Measurements from ENCODE around the gene GASK1A. TPM values are rescaled to one million over a fixed set of nuclear protein-coding genes. Genes with fewer than 3 reads are reported as not detected.

Gene GASK1A
- total RNA-seq, 2 donors from 2014 or later: not detected

DNA sequence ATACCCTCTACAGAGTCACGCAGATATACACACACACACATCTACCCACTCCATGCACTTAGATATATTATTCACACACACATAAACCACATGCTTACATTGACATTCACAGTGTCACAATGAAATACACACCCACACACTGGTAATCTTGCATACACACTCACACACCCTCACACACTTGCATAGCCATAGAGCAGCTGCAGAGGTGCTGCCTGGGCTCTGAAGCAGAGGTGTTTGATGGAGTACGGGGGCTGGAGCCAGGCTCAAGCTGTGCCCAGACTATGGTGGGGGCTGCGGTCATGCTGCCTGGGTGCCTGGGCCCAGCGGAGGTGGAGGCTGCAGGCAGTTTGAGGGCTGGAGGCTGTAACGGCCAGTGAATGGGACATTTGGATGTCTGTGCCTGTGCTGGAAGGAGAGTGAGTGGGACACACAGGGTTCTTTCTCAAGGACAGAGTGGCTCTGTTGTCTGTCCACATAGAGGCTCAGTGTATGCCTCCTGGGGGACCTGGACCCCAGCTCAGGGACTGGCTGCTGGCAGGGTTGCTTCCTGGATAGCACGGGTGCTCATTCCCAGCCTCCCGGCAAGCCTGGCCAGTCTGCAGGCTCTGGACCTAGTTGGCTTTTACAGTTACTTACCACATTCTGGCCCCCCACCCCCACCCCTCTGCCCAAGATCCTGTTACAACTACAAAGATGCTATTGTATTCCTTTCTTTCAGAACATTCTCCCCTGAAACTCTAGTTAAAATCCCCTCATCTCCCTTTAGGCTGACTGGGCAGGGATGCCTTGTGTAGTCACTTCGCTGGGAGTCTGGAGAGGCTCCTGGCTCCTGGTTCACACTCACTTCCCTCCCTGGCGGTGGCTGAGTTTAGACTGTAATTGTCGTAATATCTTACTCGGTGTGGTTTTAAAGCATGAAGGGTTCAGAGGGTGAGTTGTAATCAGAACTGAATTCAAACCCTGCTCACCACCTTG is 12.5 kb downstream of the GASK1A start:
- no peak for DNase-seq
- H3K9me3 ChIP-seq (ENCODE audit: control insufficient read depth, low read length, poor library complexity, severe bottlenecking): no peaks in the 10 kb centered on the region
- Mint-ChIP-seq H3K27ac (no peak overlapping the region), H3K36me3 (ENCODE audit: low read depth) (peaks cover 3% of the 10 kb centered on the region), H3K4me1 (peaks cover 4% of the 10 kb centered on the region), H3K4me3 (no peak overlapping the region), H3K27me3 (peaks cover 22% of the 10 kb centered on the region)
- ATAC-seq: no peak

DNA sequence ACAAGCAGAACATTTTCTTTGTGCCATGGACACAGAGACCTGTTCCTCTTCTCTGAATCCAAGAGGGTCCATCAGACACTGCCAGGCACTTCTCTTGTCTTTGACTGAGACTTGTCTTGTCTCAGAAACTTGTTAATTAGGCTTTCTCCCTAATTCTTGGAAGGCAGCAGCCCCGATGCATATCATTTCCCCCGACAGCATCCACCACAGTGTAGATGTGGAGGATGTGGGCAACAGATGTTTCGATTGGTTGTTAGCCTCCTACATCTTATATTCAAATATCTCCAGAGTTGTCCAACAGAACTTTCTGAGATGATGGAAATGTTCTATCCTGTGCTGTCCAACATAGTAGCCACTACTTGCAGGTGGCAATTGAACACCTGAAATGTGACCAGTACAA is 15.5 kb downstream of the GASK1A start:
- no peak for ATAC-seq
- Mint-ChIP-seq H3K36me3 (ENCODE audit: low read depth) (peaks cover 2% of the 10 kb centered on the region), H3K4me1 (peaks cover 4% of the 10 kb centered on the region), H3K27ac (no peak overlapping the region), H3K4me3 (no peak overlapping the region), H3K27me3 (peaks cover 17% of the 10 kb centered on the region)
- H3K9me3 ChIP-seq (ENCODE audit: control insufficient read depth, low read length, poor library complexity, severe bottlenecking): no peaks in the 10 kb centered on the region
- no peak for DNase-seq

DNA sequence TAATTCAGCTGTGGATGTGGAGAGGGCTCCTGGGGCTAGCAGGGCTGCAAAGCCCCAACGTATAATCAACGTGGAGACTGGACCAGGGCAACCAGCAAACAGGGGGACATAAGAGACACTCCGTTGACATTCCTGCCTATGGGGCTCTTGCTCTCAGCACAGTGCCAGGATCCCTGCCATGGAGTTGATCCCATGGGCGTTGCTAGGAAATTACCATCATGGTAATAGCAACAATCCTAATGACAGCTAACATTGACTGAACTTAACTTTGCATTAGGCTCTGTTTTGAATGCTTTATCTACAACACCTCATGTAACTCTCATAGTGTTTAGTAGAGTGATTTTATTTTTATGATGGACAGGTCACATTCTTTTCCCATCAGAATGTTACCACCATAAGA is 16.9 kb downstream of the GASK1A start:
- H3K36me3 Mint-ChIP-seq (ENCODE audit: low read depth): peaks cover 2% of the 10 kb centered on the region
- no peak overlapping the region for H3K4me3 Mint-ChIP-seq
- H3K4me1 Mint-ChIP-seq: peaks cover 4% of the 10 kb centered on the region
- H3K27me3 Mint-ChIP-seq: peaks cover 27% of the 10 kb centered on the region
- no peak overlapping the region for H3K27ac Mint-ChIP-seq
- ATAC-seq: no peak
- no peaks in the 10 kb centered on the region for H3K9me3 ChIP-seq (ENCODE audit: control insufficient read depth, low read length, poor library complexity, severe bottlenecking)
- DNase-seq: no peak

DNA sequence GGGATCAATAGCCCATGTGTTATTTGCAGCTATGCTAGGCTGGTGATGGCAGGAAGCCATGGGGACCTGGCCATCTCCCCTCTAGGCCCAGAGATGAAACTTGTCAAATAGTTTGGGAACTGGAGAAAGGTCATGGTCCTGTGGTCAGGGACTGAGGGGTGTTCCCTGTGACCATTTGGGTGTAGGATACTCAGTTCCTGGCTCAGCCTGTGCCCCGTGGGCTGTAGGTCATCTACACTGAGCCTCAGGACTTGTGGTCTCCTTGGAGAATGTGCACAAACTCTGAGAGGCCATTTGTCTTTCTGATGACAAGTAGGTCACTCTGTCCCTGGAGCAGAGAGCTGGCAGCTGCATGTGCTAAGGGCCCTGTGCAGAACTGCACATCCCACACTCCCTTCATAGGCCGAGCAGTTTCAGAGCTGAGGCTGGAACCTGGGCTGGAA is 17.5 kb downstream of the GASK1A start:
- Mint-ChIP-seq H3K27me3 (peaks cover 23% of the 10 kb centered on the region), H3K27ac (no peak overlapping the region)

DNA sequence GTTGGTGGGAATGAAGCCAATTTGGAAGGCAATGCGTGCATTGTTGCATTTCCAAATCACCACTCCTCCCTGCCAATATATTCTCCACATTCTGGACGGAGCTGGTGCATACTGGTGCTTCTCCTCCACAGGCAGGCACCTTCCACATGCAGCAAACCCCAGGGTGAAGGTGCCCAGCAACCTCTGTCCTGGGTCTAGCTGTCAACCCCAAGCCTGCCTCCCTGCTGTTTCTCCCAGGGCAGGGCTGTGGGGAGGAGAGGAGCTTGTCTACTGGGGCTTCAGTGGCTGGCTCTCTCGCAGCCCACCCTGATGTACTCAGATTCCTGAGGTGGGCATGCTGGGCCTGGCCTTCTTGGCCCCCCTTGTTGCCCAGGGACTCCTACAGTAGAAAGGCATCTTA is 20.1 kb downstream of the GASK1A start:
- no peaks in the 10 kb centered on the region for H3K9me3 ChIP-seq (ENCODE audit: control insufficient read depth, low read length, poor library complexity, severe bottlenecking)
- no peak overlapping the region for H3K4me3 Mint-ChIP-seq
- peaks cover 23% of the 10 kb centered on the region for H3K27me3 Mint-ChIP-seq
- ATAC-seq (no peak), DNase-seq (no peak)
- peaks cover 2% of the 10 kb centered on the region for H3K4me1 Mint-ChIP-seq
- H3K27ac Mint-ChIP-seq: no peak overlapping the region
- no peaks in the 10 kb centered on the region for H3K36me3 Mint-ChIP-seq (ENCODE audit: low read depth)

More for the DNA sequence above, 17.5 kb downstream of the GASK1A start:
- ATAC-seq (no peak), DNase-seq (no peak)
- no peaks in the 10 kb centered on the region for H3K9me3 ChIP-seq (ENCODE audit: control insufficient read depth, low read length, poor library complexity, severe bottlenecking)
- H3K36me3 Mint-ChIP-seq (ENCODE audit: low read depth): peaks cover 2% of the 10 kb centered on the region
- H3K4me1 Mint-ChIP-seq: peaks cover 2% of the 10 kb centered on the region
- no peak overlapping the region for H3K4me3 Mint-ChIP-seq

DNA sequence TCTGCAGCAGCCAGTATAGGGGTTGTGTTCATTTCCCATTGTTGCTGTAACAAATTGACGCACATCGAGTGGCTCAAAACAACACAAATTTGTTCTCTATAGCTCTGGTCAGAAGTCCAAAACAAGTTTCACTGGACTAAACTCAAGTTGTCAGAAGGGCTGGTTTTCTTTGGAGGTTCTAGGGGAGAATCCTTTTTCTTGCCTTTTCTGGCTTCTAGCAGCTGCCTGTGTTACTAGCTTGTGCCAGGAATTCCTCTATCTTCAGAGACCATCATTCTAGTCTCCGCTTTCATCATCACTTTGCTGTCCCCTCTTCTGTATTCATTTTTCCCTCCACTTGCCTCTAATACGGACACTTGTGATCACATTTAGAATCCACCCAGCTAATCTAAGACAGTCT is 20.5 kb downstream of the GASK1A start:
- Mint-ChIP-seq H3K27me3 (peaks cover 23% of the 10 kb centered on the region), H3K4me3 (no peak overlapping the region), H3K27ac (no peak overlapping the region), H3K36me3 (ENCODE audit: low read depth) (no peaks in the 10 kb centered on the region), H3K4me1 (peaks cover 2% of the 10 kb centered on the region)
- ATAC-seq: no peak
- H3K9me3 ChIP-seq (ENCODE audit: control insufficient read depth, low read length, poor library complexity, severe bottlenecking): no peaks in the 10 kb centered on the region
- no peak for DNase-seq

DNA sequence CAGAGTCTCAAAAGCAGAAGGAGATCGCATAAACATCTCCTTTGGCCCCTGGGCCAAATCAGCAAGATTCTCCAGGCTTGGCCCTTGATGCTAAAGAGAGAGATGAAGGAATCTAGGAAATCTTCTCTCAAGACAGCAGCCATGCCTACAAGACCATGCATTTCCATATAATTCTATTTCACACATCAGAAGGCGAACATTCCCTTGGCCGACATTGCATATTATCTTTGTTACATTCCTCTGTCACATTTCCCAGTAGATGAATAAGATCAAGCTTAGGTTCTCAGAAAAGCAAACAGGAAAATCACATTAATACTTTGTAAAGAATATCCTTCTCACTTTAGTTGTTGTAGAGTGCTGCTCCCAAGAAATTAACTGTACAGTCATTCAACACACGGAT is 21.3 kb downstream of the GASK1A start:
- H3K4me1 Mint-ChIP-seq: peaks cover 2% of the 10 kb centered on the region
- peaks cover 23% of the 10 kb centered on the region for H3K27me3 Mint-ChIP-seq
- H3K27ac Mint-ChIP-seq: no peak overlapping the region
- DNase-seq (no peak), ATAC-seq (no peak)
- no peaks in the 10 kb centered on the region for H3K36me3 Mint-ChIP-seq (ENCODE audit: low read depth)
- no peak overlapping the region for H3K4me3 Mint-ChIP-seq
- H3K9me3 ChIP-seq (ENCODE audit: control insufficient read depth, low read length, poor library complexity, severe bottlenecking): no peaks in the 10 kb centered on the region

DNA sequence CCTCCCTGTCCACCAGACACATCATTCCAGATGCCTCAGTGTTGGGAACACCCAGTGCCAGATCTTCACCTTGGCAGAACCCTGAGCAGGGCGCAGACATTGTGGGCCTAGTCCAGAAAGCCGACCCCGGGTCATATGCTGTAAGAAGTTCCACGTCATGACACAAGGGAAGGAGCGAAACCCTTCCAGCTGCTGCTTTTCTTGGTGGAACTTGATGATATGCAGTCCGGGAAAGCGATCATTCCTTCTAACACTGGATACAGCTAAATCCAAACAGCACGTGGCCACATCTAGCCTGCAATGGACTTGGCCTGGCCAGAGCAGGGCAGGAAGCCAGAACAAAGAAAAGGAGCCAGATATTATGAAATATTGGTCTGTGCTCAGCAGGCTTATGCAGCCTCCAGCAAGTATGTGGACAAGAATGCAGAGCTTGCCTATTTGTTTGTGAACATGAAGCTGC is 22.0 kb downstream of the GASK1A start:
- DNase-seq: no peak
- no peak overlapping the region for H3K27ac Mint-ChIP-seq
- no peaks in the 10 kb centered on the region for H3K9me3 ChIP-seq (ENCODE audit: control insufficient read depth, low read length, poor library complexity, severe bottlenecking)
- peaks cover 5% of the 10 kb centered on the region for H3K4me1 Mint-ChIP-seq
- peaks cover 23% of the 10 kb centered on the region for H3K27me3 Mint-ChIP-seq
- no peaks in the 10 kb centered on the region for H3K36me3 Mint-ChIP-seq (ENCODE audit: low read depth)
- no peak for ATAC-seq
- H3K4me3 Mint-ChIP-seq: no peak overlapping the region

DNA sequence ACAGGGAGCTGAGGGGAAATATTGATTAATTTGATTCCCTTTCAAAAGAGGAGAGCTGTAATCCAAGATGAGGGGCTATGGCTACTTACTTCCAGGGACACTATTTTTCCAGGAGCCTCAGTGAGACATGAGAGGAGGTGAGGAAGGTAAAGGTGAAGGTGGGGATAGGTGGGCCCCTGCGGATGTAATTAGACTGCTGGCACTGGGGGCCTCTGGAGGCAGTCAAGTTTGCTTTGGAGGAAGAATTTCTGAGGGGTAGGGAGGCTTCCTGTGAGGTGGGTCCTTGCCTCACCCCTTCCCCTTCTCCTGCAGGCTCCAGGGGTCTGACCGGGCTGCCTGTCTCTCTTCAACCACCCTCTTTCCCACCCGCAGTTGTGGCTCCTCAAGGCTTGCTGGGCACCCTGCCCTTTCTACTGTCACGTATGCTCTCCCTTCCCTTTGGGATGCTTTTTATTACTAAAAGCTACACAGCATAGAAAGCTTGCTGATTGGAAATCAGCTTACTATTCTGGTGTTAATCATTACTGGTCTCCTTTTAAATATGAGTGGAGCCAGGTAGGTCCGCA is 22.5 kb downstream of the GASK1A start:
- Mint-ChIP-seq H3K27ac (no peak overlapping the region), H3K36me3 (ENCODE audit: low read depth) (no peaks in the 10 kb centered on the region), H3K4me3 (no peak overlapping the region), H3K4me1 (peaks cover 4% of the 10 kb centered on the region), H3K27me3 (peaks cover 23% of the 10 kb centered on the region)
- ATAC-seq (no peak), DNase-seq (no peak)
- H3K9me3 ChIP-seq (ENCODE audit: control insufficient read depth, low read length, poor library complexity, severe bottlenecking): no peaks in the 10 kb centered on the region

DNA sequence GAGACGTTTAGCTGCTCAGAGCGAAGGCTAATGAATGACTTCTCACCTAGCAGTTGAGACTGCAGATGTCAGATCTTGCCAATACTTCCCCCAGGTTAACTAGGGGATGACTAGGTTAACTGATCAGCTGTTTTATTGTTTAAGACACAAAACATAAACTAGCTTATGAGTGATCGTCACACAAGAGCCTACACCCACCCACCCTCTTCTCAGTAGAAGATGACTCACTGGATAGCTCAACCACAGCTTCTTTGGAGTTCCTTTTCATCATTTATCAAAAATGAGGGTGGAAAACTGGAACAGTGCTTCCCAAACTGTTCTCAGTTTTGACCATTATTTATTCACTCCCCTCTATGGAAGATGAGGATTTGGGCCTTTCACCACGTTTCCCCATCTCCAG is 25.2 kb downstream of the GASK1A start:
- H3K27me3 Mint-ChIP-seq: peaks cover 15% of the 10 kb centered on the region
- no peak overlapping the region for H3K27ac Mint-ChIP-seq
- ATAC-seq (no peak), DNase-seq (no peak)
- H3K4me3 Mint-ChIP-seq: no peak overlapping the region
- H3K9me3 ChIP-seq (ENCODE audit: control insufficient read depth, low read length, poor library complexity, severe bottlenecking): no peaks in the 10 kb centered on the region
- peaks cover 4% of the 10 kb centered on the region for H3K4me1 Mint-ChIP-seq
- no peaks in the 10 kb centered on the region for H3K36me3 Mint-ChIP-seq (ENCODE audit: low read depth)

DNA sequence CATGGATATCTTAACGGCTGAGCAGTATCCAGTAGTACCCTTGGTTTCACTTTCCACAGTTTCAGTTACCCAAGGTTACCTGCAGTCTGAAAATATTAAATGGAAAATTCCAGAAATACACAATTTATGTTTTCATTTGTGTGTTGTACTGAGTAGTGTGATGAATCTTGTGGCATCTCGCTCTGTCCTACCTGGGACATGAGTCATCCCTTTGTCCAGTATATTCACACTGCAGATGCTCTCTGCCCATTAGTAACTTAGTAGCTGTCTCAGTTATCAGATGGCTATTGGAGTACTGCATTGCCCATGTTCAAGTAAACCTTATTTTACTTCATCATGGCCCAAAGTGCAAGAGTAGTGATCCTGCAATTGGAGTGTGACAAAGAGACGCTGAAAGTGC is 26.1 kb downstream of the GASK1A start:
- no peak overlapping the region for H3K27ac Mint-ChIP-seq
- H3K4me1 Mint-ChIP-seq: peaks cover 4% of the 10 kb centered on the region
- H3K27me3 Mint-ChIP-seq: peaks cover 5% of the 10 kb centered on the region
- H3K36me3 Mint-ChIP-seq (ENCODE audit: low read depth): no peaks in the 10 kb centered on the region
- no peaks in the 10 kb centered on the region for H3K9me3 ChIP-seq (ENCODE audit: control insufficient read depth, low read length, poor library complexity, severe bottlenecking)
- no peak for DNase-seq
- no peak overlapping the region for H3K4me3 Mint-ChIP-seq
- no peak for ATAC-seq

DNA sequence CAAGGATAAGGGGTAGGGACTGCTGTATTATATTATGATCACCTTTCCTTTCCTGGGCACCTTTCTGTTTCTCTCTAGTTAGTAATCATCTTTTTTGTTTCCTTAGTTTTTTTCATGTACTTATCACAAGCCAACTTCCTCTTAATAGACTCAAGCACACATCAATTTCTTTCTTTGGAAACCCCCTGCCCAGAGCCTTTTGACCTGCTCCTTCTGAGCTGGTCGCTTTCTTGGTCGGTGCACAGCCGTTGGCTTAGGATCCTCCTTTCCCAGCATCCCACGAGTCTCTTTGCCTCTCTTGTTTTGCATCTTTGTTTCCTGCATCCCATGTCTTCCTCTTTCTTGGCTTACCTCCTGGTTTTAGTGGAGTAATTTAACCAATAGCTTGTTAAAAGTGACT is 26.9 kb downstream of the GASK1A start:
- H3K9me3 ChIP-seq (ENCODE audit: control insufficient read depth, low read length, poor library complexity, severe bottlenecking): no peaks in the 10 kb centered on the region
- H3K27ac Mint-ChIP-seq: no peak overlapping the region
- DNase-seq (no peak), ATAC-seq (no peak)
- H3K4me1 Mint-ChIP-seq: peaks cover 4% of the 10 kb centered on the region
- no peaks in the 10 kb centered on the region for H3K27me3 Mint-ChIP-seq
- no peak overlapping the region for H3K4me3 Mint-ChIP-seq
- no peaks in the 10 kb centered on the region for H3K36me3 Mint-ChIP-seq (ENCODE audit: low read depth)

DNA sequence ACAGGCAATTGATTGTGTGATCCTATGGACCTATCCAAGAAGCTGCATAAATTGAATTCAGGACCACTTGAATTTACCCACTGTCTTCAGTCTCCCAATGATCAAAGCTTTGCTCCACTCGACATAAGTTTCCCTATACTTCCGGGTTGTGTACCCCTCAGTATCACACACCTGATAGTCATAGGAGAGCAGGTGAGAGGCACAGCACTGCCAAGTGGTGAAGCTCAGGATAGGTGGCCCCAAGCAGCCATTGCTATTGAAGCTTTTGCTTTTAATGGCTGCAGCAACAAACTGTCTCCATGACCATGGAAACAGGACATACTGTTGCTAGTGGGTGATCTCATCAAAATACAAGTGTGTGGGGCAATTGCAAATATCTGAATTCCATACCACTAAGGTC is 27.7 kb downstream of the GASK1A start:
- Mint-ChIP-seq H3K27me3 (no peaks in the 10 kb centered on the region), H3K4me3 (no peak overlapping the region), H3K4me1 (peaks cover 4% of the 10 kb centered on the region), H3K36me3 (ENCODE audit: low read depth) (no peaks in the 10 kb centered on the region), H3K27ac (peak overlapping the region; percentile 45)
- ATAC-seq (no peak), DNase-seq (no peak)
- no peaks in the 10 kb centered on the region for H3K9me3 ChIP-seq (ENCODE audit: control insufficient read depth, low read length, poor library complexity, severe bottlenecking)

All from T-helper 17 cell (primary cell).